ENCODE results near the gene CDKN1A. TPM values are rescaled to one million over a fixed set of nuclear protein-coding genes. Genes with fewer than 3 reads are reported as not detected.

Gene CDKN1A
- total RNA-seq, 1 donor from 2014 or later: 250 TPM

DNA sequence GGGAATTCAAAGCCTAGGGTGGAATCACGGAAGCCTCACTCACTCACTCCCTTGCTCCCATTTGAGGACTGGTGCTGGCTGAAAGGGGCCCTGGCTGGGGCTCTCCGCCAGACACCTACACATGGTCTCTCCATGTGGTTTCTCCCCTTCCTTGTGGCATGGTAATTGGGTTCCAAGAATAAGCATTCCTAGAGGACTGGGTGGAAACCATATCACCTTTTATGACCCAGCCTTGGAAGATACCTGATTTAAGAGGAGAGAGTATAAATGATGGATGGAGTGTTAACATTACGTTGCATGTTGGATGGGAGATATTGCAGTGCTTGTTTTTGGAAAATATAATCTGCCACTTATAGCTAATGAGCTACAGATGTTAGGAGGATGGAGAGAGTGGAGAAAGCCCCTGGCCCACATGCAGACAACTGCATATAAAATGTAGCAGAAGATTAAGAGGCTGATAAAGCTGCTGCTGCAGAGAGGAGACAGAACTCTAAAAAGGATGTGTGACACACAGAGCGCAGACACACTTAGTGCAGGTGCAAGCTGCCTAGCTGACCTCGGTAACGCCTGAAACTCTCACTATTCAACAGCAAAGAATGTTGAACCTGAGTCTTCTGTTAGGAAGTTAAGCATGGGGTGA is 23.3 kb upstream of the CDKN1A start:
- intact Hi-C loops (cut with micrococcal nuclease): no loop called here

DNA sequence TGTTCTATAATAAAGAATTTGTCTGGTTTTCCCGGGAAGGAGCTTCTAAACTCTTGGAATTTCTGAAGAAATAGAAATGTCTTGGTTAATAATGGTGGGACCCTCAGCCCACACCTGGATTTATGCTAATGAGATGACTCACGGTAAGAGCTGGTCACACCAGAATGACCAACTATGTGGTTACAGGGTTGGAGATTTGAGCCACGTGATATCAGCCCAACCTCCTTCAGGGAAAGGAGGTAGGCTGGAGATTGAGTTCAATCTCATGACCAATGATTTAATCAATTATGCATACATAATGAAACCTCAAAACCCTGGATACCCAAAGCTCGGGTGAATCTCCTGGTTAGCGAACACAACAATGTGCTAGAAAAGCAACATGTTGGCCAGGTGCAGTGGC is 22.1 kb upstream of the CDKN1A start:
- intact Hi-C loops (cut with micrococcal nuclease): no loop called here

DNA sequence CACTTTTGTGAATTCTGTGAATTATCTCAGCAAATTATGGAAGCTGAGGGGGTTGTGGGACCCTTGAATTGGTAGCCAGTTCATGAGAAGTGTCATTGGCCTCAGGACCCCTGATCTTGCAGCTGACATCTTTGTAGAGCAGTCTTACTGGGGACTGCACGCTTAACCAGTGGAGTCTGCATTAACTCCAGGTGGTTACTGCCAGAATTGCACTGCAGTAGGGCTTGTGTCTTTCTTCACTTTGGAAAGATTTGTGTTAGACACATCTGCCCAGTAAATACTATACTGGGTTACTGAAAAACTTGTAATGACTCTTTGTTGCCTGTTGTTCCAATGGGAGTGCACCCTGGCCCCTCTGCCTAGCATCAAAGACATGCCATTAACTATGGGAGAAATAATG is 21.2 kb upstream of the CDKN1A start:
- intact Hi-C loops (cut with micrococcal nuclease): no loop called here

DNA sequence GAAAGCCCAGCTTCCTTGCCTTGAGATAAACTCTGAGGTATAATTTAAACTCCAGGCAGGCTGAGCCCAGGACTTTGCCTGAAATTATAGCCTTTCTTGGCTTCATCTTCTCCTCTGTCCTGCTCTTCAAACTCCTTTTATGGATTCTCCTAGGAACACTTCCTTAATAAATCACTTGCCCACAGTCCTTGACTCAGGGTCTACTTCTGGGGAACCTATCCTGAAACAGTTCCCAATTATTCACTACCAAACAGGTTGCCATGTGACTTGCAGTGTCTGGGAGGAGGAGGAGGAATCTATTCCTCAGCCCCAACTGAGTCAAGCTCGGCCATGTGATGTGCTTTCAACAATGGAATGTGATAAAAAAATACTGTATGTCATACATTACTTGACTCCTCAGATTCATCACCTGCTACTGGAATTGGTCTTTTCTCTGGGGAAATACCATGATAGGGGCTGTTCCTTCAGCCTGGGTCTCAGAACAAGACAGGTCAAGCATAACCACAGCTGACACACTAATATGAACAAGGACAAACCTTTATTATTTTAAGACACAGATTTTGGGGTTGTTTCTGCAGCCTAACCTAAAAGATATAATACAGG is 20.5 kb upstream of the CDKN1A start:
- intact Hi-C loops (cut with micrococcal nuclease): no loop called here

DNA sequence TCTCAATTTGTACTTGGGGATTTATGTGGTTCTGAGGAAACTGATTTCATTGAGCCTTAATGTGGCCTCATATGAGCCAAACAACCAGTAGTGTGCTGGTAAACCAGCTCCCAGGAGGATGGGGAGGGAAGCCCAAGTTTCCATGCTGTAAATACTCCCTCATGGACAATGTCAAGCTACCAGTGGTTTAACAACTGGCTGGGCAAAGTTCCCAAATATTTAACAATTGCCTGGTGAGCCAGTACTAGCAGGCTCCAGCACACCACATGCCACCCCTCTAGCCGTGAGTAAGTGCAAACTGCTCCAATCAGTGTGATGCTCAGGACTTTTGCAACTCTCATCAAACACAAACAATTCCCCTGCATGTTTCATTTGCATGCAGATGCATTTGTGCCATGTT is 19.2 kb upstream of the CDKN1A start:
- intact Hi-C loops (cut with micrococcal nuclease): no loop called here

DNA sequence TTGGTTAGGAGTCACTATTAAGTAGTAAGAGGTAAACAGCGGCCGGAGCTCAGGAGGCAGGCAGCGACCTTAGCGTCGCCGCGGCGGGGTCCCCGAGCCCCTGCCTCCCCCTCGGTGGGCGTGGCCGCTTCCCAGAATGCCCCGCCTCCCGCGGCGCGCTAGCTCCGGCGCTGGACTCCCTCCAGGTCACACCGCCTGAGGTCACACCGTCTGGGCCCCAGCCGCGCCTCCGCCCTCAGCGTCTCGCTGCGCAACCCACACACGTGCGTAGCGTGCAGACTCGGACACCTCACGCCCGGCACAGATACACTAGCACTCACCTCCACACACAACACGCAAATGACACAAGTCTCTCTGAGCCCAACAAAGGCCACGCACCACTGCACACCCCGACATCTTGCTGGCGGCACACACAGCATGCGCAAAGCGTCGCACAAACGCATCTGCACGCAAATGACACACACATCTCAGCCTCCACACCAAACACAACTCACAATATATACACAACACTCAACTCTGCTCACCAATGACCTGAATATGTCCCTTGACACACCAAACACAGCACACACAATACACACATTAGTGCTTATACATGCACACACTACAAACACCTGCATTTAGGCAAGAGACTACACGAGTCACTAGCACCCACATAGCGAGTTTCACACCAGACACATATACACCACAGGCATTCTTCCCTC is 17.6 kb upstream of the CDKN1A start:
- intact Hi-C loops (cut with micrococcal nuclease): no loop called here

DNA sequence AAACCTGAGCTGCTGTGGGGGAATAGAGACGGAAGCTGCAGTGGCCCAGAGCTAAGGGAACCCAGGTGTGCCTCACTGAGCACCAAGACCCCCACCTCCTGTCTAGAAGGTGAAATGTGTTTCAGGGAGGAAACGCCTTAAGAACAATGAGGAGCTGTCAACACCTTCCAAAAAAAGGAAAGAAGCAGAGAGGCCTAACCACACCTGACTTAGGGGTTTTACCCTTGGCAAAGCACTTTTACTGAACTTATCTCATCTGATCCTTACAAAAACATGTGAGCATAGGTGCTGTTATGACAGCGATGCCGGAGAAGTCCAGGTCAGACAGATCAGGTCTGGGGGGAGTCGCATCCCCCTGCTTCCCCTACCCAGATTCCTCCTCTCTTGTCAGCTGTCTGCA is 16.1 kb upstream of the CDKN1A start:
- intact Hi-C loops (cut with micrococcal nuclease): no loop called here

DNA sequence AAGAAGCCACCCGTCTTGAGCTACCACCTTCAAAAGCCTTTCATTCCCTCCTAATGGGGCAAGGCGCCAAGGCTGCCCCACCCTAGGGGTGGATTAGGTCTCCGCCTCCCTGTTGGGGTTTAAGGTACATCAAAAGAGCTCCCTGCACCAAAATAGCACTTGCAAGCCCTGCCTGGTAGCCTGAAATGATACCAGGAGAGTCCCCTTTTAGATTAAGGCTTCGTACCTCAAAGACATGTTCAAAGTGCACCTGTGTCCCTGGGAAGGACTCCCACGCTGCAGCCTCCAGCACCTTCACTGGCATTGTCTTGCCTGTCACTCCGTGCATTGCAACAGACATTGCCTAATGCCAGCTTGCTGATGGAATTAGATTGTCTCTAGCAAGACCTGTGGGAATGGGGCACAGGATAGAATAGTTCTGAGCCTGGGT is 15.7 kb upstream of the CDKN1A start:
- intact Hi-C loops (cut with micrococcal nuclease): no loop called here

DNA sequence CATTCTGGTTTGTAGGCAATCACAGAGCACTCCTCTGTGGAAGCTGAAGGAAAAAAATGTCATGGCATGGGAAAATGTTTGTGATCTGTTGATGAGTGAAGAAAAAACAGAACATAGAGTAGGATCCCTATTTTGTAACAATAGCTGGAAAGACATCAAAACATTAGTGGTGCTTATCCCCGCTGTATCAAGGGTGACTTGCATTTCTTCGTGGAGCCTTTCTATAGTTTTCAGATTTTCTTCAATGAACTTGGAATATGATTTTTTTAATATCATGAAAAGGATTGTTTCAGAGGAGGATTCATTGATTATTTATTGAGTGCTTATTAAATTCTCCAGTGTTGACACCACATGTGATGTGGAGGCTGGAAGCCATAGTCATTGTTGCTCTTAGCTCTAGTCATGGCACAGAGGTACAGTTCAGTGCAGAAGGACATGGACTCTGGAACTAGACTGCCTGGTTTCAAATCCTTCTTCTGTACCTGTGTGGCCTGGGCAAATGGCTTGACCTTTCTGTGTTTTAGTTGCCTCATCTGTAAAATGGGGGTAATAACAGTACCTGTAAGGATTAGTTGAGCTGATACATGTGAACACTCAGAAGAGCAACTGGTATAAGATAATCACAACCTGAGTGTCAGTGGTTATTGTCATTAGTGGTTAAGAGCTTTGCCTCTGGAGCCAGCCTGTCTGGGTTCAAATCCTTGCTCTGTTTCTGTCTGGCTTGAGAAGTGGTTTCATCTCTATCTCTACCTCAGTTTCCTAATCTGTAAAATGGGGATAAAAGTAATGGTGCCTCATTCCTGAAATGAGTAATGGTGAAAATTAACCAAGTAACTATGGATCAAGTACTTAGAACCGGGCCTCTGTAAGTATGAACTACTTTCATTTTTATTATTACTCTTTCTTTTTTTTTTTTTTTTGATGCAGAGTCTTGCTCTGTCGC is 14.7 kb upstream of the CDKN1A start:
- intact Hi-C loops (cut with micrococcal nuclease): no loop called here

DNA sequence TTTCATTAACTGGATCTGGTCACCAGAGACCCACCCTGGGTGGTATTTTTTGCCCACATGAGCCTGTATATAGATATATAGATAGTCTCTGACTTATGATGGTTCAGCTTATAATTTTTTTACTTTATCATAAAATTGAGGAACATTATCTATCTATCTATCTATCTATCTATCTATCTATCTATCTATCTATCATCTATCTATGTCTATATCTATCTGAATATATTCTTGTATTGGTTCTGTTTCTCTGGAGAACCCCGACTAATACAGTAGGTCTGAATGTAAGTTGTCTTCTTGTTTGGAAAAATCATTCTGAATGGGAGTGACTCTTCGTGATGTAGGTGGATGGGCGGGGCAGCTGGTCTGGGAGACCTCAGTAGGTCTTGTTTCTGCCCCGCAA is 13.3 kb upstream of the CDKN1A start:
- intact Hi-C loops (cut with micrococcal nuclease): no loop called here

DNA sequence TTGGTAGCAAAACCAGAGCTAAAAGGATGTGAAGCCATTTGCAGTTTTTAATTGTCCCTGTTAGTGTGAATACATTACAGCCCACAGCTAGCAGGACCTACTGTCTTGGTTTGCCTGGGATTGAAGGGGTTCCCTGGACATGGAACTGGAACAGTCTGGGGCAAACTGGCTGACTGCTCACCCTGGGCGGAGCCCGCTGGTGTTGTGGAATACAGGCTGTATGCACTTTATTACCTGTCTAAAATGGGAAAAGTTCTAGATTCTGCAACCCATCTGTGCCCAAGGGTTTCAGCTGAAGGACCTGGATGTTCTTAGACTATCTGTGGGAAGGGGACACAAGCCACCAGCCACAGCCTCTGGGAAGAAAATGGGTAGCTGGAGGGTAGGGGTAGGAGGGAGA is 12.2 kb upstream of the CDKN1A start:
- intact Hi-C loops (cut with micrococcal nuclease): no loop called here

DNA sequence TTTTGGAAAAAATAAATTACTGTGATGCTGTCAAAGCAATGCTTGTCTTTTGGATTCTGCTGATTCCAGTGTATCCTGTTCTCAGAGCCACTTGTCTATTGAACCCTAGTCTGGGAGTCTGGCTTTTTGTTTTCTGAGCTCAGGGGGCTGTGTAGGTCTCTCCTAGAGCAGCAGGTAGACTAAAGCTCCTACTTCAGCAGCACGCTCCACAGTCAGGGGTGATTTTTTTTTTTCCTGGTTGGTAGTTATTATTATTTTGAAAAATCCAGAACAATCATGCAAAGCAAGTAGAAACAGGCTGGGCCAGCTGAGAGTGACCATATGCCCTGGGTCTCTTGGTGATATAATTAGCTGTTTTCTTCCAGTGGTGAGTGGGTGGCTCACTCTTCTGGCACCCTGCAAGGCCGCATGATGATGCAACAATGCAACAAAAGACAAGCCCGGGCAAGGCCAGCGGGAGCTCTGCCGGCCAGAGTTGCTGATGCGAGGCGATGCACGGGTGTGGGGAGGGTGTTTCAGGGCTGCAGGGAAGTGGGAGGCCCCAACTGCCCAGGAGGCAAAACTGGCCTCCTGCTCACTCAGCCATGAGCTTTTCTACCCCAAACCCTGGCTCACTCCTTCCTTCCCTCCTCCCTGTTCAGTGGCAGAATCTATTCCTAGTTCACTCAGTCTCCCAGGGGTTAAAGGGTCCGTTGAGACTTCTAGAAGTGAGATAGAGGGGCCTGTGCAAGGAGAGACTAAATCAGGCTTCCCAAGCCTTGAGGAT is 11.5 kb upstream of the CDKN1A start:
- intact Hi-C loops (cut with micrococcal nuclease): no loop called here

DNA sequence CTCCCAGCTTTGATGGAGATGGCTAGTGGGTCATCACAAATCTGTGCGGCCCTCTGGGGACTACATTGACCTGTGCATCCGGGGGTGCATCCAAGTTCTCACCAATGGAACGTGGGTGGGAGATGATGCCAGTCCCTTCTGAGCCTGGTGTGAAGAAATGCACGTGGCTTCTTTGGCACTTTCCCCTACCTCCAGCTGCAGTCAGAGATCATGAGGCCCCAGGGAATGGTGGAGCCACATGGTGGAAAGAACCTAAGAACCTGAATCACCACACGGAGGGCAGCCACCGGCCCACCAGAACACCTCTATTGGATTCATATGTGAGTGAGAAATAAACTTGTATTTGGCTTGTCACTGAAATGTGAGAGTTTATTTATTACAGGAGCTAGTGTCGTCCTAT is 9.9 kb upstream of the CDKN1A start:
- intact Hi-C loops (cut with micrococcal nuclease): no loop called here

DNA sequence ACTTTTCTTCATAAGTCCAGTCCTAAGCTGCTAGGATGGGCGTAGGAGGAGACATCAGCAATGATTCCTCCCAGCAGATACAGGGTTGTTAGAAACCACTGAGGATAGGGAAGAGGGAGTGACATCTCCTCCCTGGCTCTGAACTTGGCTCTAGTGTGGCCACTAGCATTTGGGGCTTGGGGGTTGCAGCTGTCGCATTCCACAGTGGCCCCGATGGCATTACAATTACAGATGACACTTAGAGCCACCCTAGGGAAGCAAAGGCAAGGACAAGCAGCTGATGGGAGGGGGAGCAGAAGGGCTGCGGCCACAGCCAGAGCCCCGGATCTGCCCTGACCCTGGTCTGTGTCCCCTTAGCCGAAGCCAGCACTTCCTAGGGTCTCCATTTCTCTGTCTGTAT is 9.5 kb upstream of the CDKN1A start:
- intact Hi-C loops (cut with micrococcal nuclease): no loop called here

DNA sequence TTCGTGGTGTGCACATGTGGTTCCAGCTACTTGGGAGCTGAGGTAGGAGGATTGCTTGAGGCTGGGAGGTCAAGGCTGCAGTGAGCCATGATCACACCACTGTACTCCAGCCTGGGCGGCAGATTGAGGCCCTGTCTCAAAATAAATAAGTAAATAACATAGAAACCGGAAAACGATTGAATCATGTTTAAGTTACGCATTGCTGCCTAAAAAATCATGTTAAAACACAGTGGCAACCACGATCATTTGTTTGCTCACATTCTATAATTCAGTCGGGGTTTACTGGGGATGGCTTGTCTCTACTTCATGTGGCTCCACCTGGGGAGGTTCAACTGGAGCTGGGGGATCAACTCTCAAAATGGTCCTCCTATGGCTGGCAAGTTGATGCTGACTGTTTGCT is 8.2 kb upstream of the CDKN1A start:
- intact Hi-C loops (cut with micrococcal nuclease): no loop called here

DNA sequence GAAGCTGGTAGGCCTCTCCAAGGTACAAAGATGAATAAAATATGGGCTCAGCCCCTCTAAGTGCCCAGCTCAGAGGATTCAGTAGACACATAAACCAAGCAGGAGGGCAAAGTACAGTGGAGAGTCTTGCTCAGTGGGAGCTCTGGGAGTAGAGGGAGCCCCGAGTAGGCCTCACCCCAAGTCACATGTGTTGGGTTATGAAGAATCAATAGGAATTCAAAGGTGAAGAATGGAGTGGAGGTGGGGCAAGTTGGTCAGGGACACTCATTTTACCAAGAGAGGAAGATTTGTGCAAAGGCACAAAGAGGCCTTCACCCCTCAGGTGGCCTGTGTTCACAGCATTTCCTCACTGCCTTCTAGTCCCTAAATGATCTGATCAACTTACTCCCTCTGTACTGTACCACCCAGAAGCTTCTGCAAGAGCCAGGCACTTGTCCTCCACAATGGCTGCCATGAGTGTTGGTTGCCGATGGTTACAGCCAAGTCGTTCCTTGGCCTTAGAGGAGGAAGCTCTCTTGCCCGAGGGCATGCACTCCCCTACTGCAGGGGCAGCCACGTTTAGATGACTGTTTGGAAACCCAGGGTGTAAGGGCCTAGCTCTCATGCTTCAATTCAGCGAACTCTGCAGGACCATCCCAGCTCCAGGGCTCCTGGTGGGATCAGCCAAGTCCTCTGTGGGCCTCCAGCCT is 6.7 kb upstream of the CDKN1A start:
- intact Hi-C loops (cut with micrococcal nuclease): no loop called here

DNA sequence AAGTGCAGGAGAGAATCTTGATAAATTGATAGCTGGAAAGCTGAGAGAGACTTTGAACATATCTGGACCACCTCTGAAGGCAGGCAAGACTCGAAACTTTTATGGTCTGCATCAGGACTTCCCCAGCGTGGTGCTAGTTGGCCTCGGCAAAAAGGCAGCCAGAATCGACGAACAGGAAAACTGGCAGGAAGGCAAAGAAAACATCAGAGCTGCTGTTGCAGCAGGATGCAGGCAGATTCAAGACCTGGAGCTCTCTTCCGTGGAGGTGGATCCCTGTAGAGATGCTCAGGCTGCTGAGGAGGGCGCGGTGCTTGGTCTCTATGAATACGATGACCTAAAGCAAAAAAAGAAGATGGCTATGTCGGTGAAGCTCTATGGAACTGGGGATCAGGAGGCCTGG is 4.6 kb upstream of the CDKN1A start:
- intact Hi-C loops (cut with micrococcal nuclease): no loop called here

DNA sequence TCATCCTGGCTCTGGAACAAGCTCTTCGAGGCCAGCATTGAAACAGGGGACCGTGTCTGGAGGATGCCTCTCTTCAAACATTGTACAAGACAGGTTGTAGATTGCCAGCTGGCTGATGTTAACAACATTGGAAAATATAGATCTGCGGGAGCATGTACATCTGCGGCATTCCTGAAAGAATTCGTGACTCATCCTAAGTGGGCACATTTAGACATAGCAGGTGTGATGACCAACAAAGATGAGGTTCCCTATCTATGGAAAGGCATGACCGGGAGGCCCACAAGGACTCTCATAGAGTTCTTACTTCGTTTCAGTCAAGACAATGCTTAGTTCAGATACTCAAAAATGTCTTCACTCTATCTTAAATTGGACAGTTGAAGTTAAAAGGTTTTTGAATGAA is 3.6 kb upstream of the CDKN1A start:
- intact Hi-C loops (cut with micrococcal nuclease): loop anchor here (5.0 kb wide), 2 partner anchors 237 to 757 kb away; partner anchors contain the start of gene CMTR1

DNA sequence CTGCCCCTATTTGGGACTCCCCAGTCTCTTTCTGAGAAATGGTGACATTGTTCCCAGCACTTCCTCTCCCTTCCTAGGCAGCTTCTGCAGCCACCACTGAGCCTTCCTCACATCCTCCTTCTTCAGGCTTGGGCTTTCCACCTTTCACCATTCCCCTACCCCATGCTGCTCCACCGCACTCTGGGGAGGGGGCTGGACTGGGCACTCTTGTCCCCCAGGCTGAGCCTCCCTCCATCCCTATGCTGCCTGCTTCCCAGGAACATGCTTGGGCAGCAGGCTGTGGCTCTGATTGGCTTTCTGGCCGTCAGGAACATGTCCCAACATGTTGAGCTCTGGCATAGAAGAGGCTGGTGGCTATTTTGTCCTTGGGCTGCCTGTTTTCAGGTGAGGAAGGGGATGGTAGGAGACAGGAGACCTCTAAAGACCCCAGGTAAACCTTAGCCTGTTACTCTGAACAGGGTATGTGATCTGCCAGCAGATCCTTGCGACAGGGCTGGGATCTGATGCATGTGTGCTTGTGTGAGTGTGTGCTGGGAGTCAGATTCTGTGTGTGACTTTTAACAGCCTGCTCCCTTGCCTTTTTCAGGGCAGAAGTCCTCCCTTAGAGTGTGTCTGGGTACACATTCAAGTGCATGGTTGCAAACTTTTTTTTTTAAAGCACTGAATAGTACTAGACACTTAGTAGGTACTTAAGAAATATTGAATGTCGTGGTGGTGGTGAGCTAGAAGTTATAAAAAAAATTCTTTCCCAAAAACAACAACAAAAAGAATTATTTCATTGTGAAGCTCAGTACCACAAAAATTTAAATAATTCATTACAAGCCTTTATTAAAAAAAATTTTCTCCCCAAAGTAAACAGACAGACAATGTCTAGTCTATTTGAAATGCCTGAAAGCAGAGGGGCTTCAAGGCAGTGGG is 2.1 kb upstream of the CDKN1A start:
- intact Hi-C loops (cut with micrococcal nuclease): loop anchor here (5.0 kb wide), 2 partner anchors 236 to 756 kb away; partner anchors contain the start of gene CMTR1
